NCI-H2029 (cell line): ENCODE measurements around the gene KIF5C.
A peak's percentile ranks its signal among the peaks of the same experiment; 100 is the strongest.

Experiments
- DNase-seq: peaks from one replicate; lab custom pipeline; 2025; lab: John Stamatoyannopoulos, UW

KIF5C gene

DNA sequence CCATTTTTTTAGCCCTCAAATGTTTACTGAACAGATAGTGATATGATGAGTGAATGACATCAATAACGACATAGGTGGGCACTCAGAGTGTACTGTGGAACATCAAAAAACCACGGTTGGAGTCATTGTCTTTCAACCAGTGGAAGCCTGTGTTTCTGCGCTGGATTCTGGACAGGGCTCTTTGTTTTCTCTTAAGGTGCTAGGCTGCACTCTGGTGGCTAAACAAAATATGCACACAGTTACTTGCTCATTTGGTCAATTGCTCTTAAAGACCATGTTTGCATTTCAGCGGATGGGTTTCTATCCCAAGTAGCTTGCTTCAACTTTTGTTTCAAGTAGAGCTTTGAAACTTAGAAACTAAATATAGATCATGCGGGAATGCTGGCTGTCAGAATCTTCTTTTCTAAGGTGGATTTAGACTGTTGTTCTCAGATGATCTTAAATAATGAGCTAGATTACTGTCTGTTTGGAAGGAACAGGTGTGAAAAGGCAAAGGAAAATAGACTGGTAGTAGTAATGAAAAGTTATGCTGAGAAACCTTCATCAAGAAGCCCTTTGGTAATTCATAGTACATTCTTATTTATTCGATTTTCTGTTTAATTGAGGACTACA is 115.0 kb downstream of the KIF5C start:
- DNase-seq, result peak; percentile 78

DNA sequence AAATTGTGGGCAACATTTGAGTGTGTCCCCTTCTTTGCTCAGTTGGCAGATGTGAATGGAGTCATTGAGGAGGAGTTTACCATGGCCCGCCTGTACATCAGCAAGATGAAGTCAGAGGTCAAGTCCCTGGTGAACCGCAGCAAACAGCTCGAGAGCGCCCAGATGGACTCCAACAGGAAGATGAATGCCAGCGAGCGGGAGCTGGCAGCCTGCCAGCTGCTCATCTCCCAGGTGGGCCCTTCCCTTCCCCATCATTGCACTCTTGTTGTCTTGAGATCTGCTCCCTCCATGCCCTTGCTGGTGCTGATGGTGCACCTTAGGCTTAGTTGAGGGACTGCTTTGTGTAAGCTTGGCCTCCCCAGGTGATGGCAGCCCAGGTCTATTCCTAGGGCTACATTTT is 115.9 kb downstream of the KIF5C start:
- no peak for DNase-seq

- no peak for DNase-seq
These were observed 117.4 kb downstream of the KIF5C start for GRCh38 chr2:148992448-148992847.

- DNase-seq, result no peak
These were observed 118.3 kb downstream of the KIF5C start for GRCh38 chr2:148993351-148993750.

DNA sequence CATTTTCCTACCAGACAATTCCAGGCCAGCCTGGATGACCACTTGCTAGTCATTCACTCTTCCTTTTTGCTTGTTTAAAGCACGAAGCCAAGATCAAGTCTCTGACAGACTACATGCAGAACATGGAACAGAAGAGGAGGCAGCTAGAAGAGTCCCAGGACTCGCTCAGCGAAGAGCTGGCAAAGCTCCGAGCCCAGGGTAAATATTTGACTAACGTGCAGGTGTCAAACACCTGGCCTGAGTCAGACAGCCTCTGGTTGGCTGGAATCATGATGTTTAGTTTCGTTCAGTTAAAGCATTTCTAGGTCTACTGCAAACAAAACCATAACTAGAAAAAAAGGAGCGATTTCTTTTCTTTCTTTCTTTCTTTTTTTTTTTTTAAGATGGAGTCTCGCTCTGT is 119.3 kb downstream of the KIF5C start:
- DNase-seq, result peak; percentile 92

GRCh38 chr2:148996805-148997204 is 121.8 kb downstream of the KIF5C start:
- no peak for DNase-seq

DNA sequence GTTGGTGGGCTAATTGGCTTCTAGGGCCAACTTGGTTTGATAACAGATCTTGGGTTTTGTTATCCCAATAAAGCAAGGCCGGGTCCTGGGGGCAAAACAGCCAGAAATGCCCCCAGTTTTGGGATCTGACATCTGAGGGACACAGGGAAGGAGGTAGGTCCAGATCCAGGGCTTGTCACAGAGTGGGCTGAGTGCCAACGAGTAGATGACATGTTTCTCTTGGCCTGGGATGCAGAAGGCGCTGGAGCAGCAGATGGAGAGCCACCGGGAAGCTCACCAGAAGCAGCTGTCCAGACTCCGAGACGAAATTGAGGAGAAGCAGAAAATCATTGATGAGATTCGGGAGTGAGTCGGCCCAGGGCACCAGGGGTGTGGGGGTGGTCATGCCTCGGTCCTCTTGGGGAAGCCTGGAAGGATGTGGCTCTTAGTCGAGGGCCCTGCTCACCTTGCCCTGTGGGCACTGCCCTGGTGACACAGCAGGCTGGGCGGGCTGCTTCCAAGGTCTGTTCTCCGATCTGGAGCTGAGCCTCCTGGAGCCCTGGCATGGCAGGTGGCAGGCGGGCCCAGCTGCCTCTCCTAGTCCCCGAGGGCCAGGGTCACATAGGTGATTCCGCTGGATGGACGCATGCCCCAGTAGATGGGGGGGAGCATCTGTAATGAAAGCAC is 123.3 kb downstream of the KIF5C start:
- DNase-seq, result peak; percentile 57

DNA sequence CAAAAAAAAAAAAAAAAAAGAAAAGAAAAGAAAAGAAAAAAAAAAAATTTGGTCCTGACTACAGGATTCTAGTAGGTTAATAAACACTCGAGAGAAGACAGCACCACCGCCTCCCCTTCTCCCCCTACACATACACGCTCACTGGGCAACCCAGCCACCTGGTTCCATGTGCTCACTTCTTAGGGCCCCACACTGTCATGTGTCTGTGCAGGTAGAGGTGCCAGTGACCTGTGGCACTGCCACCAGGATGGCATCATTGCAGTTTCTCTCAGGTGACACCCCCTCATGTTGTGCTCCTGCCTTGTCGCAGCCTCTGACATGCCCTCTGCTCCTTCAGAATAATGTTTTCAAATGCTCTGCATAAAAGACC is 123.8 kb downstream of the KIF5C start:
- no peak for DNase-seq

DNA sequence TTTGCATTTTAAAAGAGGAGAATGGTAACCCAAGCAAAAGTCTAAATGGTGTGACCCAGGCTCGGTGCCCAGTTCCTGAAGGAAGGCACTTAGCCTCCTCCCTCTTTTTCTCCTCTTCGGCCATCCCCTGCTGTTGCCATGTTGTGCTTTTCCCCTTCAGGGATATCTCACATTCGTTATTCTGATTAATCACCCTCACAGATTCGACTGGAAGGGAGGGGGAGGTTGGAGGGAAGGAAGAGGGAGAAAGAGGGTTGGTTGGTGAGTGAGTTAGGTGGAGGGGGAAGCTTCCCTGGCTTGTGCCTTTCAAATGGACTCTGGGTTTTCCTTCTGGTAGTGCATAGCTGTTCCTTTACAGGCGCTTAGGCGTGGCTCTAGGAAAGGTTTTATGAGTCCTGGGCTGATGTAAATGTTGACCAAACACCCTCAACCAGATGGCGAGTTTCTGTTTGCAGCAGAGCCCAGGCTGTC is 124.5 kb downstream of the KIF5C start:
- peak; percentile 50 for DNase-seq

GRCh38 chr2:149000158-149000938 is 125.3 kb downstream of the KIF5C start:
- no peak for DNase-seq

- DNase-seq, result peak; percentile 43
These were observed 126.5 kb downstream of the KIF5C start for GRCh38 chr2:149001496-149001895.

DNA sequence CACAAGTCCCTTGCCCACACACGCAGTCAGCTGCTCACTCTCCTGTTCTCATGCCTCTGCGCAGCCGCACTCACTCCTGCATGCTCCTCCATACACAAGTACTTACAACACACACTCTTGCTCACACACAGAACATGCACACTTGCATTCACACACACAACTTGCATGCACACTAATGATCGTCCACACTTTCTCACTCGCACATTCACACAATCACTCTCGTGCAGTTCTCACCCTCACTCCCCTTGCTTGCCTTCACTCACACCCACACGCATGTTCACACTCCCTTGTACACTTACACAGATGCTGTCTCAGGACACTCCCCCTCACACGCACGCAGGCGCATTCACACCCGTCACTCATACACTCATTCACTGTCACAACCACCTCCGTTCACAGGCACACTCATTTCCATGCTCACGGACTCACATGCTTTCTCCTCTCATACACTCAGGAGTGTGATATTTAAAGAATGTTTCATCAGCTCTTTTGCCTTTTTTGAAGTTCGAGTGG is 127.4 kb downstream of the KIF5C start:
- DNase-seq, result no peak

DNA sequence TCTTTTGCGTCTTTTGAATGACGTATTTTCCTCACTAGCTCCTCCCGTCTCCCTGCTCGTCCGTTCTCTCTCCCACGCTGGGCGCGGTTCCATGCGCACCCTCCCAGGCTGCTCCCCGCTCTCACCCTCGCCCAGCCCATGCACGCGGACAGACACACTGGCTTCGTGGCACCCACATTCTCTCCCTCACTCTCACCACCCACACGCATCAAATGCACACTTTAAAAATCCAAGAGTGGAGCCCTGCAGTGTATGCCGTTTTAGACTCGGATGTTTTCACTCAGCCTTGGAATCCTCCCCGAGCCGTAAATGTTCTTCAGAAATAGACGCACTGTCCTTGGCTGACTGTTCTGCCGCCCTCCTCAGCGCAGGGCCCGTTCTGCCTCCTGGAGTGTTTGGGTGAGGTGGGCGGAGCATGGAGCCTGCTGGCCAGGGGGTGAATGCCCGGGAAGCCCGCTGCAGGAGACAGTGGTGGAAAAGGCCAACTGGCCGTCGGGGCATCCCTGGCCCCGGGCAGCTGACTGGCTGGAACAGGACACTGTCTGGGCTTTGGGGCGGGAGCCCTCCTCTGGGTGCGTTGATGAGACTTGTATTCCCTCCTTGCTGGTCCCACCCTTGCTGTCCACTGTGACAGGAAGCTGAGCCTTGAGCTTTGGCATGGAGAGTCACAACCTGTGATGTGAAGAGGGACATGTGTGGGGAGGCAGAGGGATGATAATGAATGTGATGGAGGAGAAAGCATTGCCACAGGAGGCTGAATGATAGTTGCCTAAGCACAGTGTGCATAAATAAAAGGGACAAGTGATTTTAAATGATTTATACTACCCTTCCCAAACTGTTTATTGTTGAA is 128.1 kb downstream of the KIF5C start:
- no peak for DNase-seq

DNA sequence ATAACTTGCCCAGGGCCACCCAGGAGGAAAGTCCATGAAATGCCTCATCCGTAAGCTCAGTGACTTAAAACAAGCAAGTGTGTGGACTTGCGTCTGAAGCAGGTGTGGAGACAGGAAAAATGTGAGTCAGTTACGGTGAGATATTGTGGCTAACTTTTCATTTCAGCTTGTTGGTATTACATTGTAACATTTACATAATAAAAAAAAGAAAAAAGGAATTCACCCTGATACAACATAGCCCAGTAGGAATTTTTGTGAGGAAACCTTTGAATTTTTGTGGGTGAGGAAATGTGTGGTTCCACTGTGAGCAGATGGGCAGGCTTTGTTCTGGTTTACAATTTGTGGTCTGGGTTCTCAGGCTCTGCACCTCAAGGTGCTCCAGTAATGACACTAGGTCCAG is 129.8 kb downstream of the KIF5C start:
- no peak for DNase-seq

DNA sequence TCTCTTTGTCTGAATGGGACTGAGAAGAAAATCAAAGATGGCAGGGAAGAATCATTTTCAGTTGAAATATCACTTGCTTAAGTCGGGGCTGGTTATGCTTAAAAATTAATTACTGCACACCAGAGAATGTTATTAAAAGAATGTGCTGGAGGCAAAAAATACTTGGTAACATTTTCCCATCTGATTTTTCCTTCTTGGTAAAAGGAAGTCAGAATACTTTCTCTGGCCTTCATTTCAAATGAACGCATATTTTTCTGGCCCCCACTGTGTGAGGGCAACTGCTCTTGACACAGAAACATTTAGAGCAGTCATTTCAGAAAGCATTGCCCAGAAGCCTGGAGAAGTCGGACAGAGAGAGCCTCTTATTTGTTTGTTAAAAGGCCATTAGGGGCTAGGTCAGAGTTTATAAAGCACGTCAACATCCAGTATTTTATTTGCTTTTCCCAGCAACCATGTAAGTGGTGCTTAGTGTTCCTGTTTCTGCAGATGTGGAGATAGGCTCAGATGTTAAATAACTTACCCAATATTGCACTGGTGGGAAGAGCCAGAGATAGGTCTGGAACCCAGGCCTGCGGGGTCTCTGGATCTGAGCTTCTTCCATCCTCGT is 130.5 kb downstream of the KIF5C start:
- DNase-seq, result no peak

- DNase-seq, result no peak
These were observed 132.0 kb downstream of the KIF5C start for GRCh38 chr2:149006883-149007543.

- no peak for DNase-seq
These were observed 133.4 kb downstream of the KIF5C start for GRCh38 chr2:149008381-149008780.

- no peak for DNase-seq
These were observed 134.8 kb downstream of the KIF5C start for GRCh38 chr2:149009576-149010461.

GRCh38 chr2:149012545-149012944 is 137.5 kb downstream of the KIF5C start:
- no peak for DNase-seq

DNA sequence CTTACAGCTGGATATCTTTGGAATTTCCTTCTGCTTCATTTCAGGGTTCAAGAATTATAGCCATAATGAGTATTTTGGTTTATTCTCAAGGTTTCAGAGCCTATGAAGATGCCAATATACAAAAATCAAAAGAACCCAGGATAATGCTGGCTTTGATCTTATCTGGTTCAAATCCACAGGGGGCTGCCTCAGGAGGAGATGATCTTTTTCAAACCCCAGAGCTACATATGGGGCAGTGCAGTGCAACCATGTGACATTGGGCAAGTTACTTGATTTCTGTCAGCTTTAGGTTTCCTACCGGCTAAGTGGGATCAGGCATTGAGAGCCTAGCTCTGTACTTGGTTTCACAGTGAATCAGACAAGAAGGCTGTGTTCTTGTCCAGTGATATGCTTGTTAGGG is 140.5 kb downstream of the KIF5C start:
- DNase-seq, result no peak
